Measurements from ENCODE around the gene INSYN2B. TPM values are rescaled to one million over a fixed set of nuclear protein-coding genes. Genes with fewer than 3 reads are reported as not detected.

The INSYN2B gene
- total RNA-seq, 6 donors from 2014 or later: 0.06 to 0.10 TPM; not detected in 4

DNA sequence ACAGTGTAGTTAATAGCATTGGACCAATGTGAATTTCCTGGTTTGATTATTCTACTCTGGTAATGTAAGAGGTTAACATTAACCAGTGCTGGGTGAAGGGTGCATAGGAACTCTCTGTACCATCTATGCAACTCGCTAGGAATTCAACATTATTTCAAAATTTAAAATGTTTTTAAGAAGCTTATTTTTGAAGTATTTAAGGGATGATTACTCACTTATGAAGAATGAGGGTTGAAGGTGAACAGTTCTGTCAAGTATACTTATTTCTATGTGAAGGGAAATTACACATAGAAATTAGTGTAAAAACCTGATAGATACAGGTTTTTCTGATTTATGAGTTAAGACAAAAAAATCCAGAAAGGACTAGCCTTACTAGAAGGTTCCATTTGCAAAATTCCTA is 165.8 kb downstream of the INSYN2B start:
- Histone ChIP-seq H3K36me3 (peaks cover 0 to 3% (median 0%) of the 10 kb centered on the region in 4 donors), H3K9me3 (no peaks in the 10 kb centered on the region), H3K4me1 (no peaks in the 10 kb centered on the region), H3K27me3 (no peaks in the 10 kb centered on the region), H3K27ac (no peak overlapping the region), H3K4me3 (no peak overlapping the region)
- TF ChIP-seq POLR2AphosphoS5 (IDR thresholded peaks at IDR 0.05) (no peak), CTCF (IDR thresholded peaks at IDR 0.05) (no peak), EP300 (IDR thresholded peaks at IDR 0.05) (no peak), POLR2A (IDR thresholded peaks at IDR 0.05) (no peak)
- ATAC-seq (ENCODE audit: low FRiP score in 2 of 2) (no peak), DNase-seq (no peak)
- WGBS, 2 donors: 68 to 72% methylated on average over 1 of the region's 1 CpG

Small RNA genes lying within 50 kb of the gene (small RNA-seq; reads per million reads assigned to genes)
- gene MIR378E: 0 reads per million in 4 donors

Other genes starting within 250 kb of the INSYN2B start
- under 1 TPM in 1 of 6 donors, not detected in 5; 0.30 TPM for gene FOXI1, start 125.4 kb upstream of the INSYN2B start, total RNA-seq